Esophagus (tissue), 2 donors: ENCODE measurements around the gene GLI3. TPM values are rescaled to one million over a fixed set of nuclear protein-coding genes. Genes with fewer than 3 reads are reported as not detected.

ENCODE experiments used
- H3K27ac ChIP-seq, 2 donors: one replicate each; pipeline ENCODE4 v1.5.1; 2013; ENCODE audit warnings: low read depth in 2 of 2, mild to moderate bottlenecking in 2 of 2, inconsistent platforms in 1 of 2, low read length in 1 of 2, moderate library complexity in 1 of 2
- H3K27me3 ChIP-seq, 2 donors: one replicate each; pipeline ENCODE4 v1.6.1; 2013; ENCODE audit warnings: low read length in 2 of 2, control low read depth in 1 of 2, mild to moderate bottlenecking in 1 of 2; ENCODE audit not compliant: insufficient read depth in 2 of 2, control insufficient read depth in 1 of 2
- H3K36me3 ChIP-seq, 2 donors: one replicate each; pipeline ENCODE4 v1.6.1; 2013; ENCODE audit warnings: low read length in 1 of 2; ENCODE audit not compliant: control insufficient read depth in 2 of 2, insufficient read depth in 2 of 2
- H3K4me1 ChIP-seq, 2 donors: one replicate each; pipeline ENCODE4 v1.6.1; 2013; ENCODE audit warnings: low read length in 1 of 2; ENCODE audit not compliant: control insufficient read depth in 2 of 2, insufficient read depth in 2 of 2
- H3K4me3 ChIP-seq, 2 donors: one replicate each; pipeline ENCODE4 v1.5.1; 2013; ENCODE audit warnings: low read length in 2 of 2, mild to moderate bottlenecking in 2 of 2, low read depth in 1 of 2, moderate library complexity in 1 of 2
- H3K9me3 ChIP-seq, 2 donors: one replicate each; pipeline ENCODE4 v1.6.1; 2013; ENCODE audit warnings: mild to moderate bottlenecking in 2 of 2, low read depth in 1 of 2, low read length in 1 of 2, moderate library complexity in 1 of 2; ENCODE audit not compliant: control insufficient read depth in 2 of 2, insufficient read depth in 1 of 2
- WGBS, 2 donors: extraction: QIAGEN DNeasy Blood & Tissue Kit; methylation state at CpG; one replicate each; pipeline ENCODE4 v1.1.7; 2013; 5-methylcytosine and 5-hydroxymethylcytosine counted together
- polyA plus RNA-seq, 2 donors: library from polyadenylated mRNA; stranded (reverse); fragments of 200-250 nt; gene quantifications; one replicate each; pipeline ENCODE4 v1.2.3, GENCODE V29; 2013
- donor health status: healthy with polysubstance abuse.
- donor health status: Bipolar disorder and iron deficiency.

Gene GLI3
- polyA plus RNA-seq, 2 donors = 1.0 to 1.8 TPM

- H3K27ac ChIP-seq = no peak overlapping the region
- no peak overlapping the region for H3K4me3 ChIP-seq
- no peaks in the 10 kb centered on the region for H3K27me3 ChIP-seq
- H3K36me3 ChIP-seq = no peaks in the 10 kb centered on the region
- H3K4me1 ChIP-seq = peaks cover 0 to 2% of the 10 kb centered on the region in 2 donors
- 69 to 77% methylated on average over 2 of the region's 2 CpGs for whole genome bisulfite sequencing, 2 donors
- H3K9me3 ChIP-seq = no peaks in the 10 kb centered on the region
Measured at GRCh38 chr7:41938371-41938770, 298.6 kb downstream of the GLI3 start.

- H3K27me3 ChIP-seq = no peaks in the 10 kb centered on the region
- H3K27ac ChIP-seq = no peak overlapping the region
- no peaks in the 10 kb centered on the region for H3K9me3 ChIP-seq
- no peak overlapping the region for H3K4me3 ChIP-seq
- no peaks in the 10 kb centered on the region for H3K4me1 ChIP-seq
- WGBS, 2 donors = 98 to 99% methylated on average over 4 of the region's 4 CpGs
- no peaks in the 10 kb centered on the region for H3K36me3 ChIP-seq
Measured at GRCh38 chr7:41933427-41933826, 303.6 kb downstream of the GLI3 start.

GRCh38 chr7:41931263-41931646, 305.8 kb downstream of the GLI3 start:
- no peaks in the 10 kb centered on the region for H3K36me3 ChIP-seq
- no peaks in the 10 kb centered on the region for H3K27me3 ChIP-seq
- no peaks in the 10 kb centered on the region for H3K9me3 ChIP-seq
- H3K4me1 ChIP-seq = no peaks in the 10 kb centered on the region
- H3K27ac ChIP-seq = no peak overlapping the region
- WGBS, 2 donors = 73 to 89% methylated on average over 6 of the region's 6 CpGs
- H3K4me3 ChIP-seq = no peak overlapping the region

GRCh38 chr7:41930538-41931262, 306.3 kb downstream of the GLI3 start:
- Histone ChIP-seq H3K27ac (no peak overlapping the region), H3K27me3 (no peaks in the 10 kb centered on the region), H3K9me3 (no peaks in the 10 kb centered on the region), H3K4me1 (no peaks in the 10 kb centered on the region), H3K36me3 (no peaks in the 10 kb centered on the region), H3K4me3 (no peak overlapping the region)
- WGBS, 2 donors = 71 to 76% methylated on average over 4 of the region's 4 CpGs

- no peak overlapping the region for H3K4me3 ChIP-seq
- WGBS, 2 donors = 69 to 89% methylated on average over 1 of the region's 1 CpG
- H3K9me3 ChIP-seq = no peaks in the 10 kb centered on the region
- no peaks in the 10 kb centered on the region for H3K4me1 ChIP-seq
- no peaks in the 10 kb centered on the region for H3K27me3 ChIP-seq
- H3K36me3 ChIP-seq = no peaks in the 10 kb centered on the region
- no peak overlapping the region for H3K27ac ChIP-seq
Measured at GRCh38 chr7:41928781-41929180, 308.2 kb downstream of the GLI3 start.

- no peak overlapping the region for H3K27ac ChIP-seq
- 69 to 80% methylated on average over 1 of the region's 1 CpG for WGBS, 2 donors
- H3K4me3 ChIP-seq = no peak overlapping the region
- H3K9me3 ChIP-seq = no peaks in the 10 kb centered on the region
- no peaks in the 10 kb centered on the region for H3K27me3 ChIP-seq
- H3K36me3 ChIP-seq = no peaks in the 10 kb centered on the region
- H3K4me1 ChIP-seq = no peaks in the 10 kb centered on the region
Measured at GRCh38 chr7:41928166-41928565, 308.8 kb downstream of the GLI3 start.

- Histone ChIP-seq H3K36me3 (no peaks in the 10 kb centered on the region), H3K4me3 (no peak overlapping the region), H3K27me3 (no peaks in the 10 kb centered on the region), H3K9me3 (no peaks in the 10 kb centered on the region), H3K4me1 (no peaks in the 10 kb centered on the region), H3K27ac (no peak overlapping the region)
- 77 to 80% methylated on average over 6 of the region's 6 CpGs for WGBS, 2 donors
Measured at GRCh38 chr7:41927380-41927779, 309.6 kb downstream of the GLI3 start.

GRCh38 chr7:41925946-41926345, 311.1 kb downstream of the GLI3 start:
- Histone ChIP-seq H3K9me3 (no peaks in the 10 kb centered on the region), H3K4me1 (no peaks in the 10 kb centered on the region), H3K36me3 (no peaks in the 10 kb centered on the region), H3K27me3 (no peaks in the 10 kb centered on the region), H3K27ac (no peak overlapping the region), H3K4me3 (no peak overlapping the region)
- WGBS, 2 donors = 90% methylated on average over 3 of the region's 3 CpGs

GRCh38 chr7:41924796-41925195, 312.2 kb downstream of the GLI3 start:
- H3K4me3 ChIP-seq = no peak overlapping the region
- no peaks in the 10 kb centered on the region for H3K9me3 ChIP-seq
- H3K4me1 ChIP-seq = no peaks in the 10 kb centered on the region
- H3K36me3 ChIP-seq = no peaks in the 10 kb centered on the region
- H3K27ac ChIP-seq = no peak overlapping the region
- H3K27me3 ChIP-seq = no peaks in the 10 kb centered on the region
- WGBS, 2 donors = 79 to 90% methylated on average over 9 of the region's 9 CpGs

- H3K36me3 ChIP-seq = no peaks in the 10 kb centered on the region
- H3K27ac ChIP-seq = no peak overlapping the region
- 60 to 63% methylated on average over 2 of the region's 2 CpGs for WGBS, 2 donors
- H3K4me1 ChIP-seq = no peaks in the 10 kb centered on the region
- H3K9me3 ChIP-seq = no peaks in the 10 kb centered on the region
- H3K27me3 ChIP-seq = no peaks in the 10 kb centered on the region
- no peak overlapping the region for H3K4me3 ChIP-seq
Measured at GRCh38 chr7:41922373-41922772, 314.6 kb downstream of the GLI3 start.
